GM12892 (cell line): ENCODE results near the gene SLC38A9.
A peak's percentile ranks its signal among the peaks of the same experiment; 100 is the strongest.
"Not testable (repeated sequence)": the region's sequence is repeated elsewhere in the genome, so short reads cannot be mapped to it uniquely, and the experiment has no call there.

ENCODE experiments used
- DNase-seq: peaks from one replicate; pipeline ENCODE4 v3.0.0; 2011; ENCODE audit not compliant: insufficient read length
- FAIRE-seq: peaks from 2 replicates; lab custom pipeline; 2011; peaks lifted over from hg19 to GRCh38; lab: Jason Lieb, UNC
- POLR2A ChIP-seq: IDR thresholded peaks from 2 replicates; pipeline ENCODE4 v1.6.1; 2011; ENCODE audit warnings: low read depth, low read length, control low read depth
- POLR2AphosphoS5 ChIP-seq: IDR thresholded peaks from 2 replicates; pipeline ENCODE4 v1.6.1; 2011; ENCODE audit warnings: low read depth, low read length, control low read depth
- TAF1 ChIP-seq: IDR thresholded peaks from 2 replicates; pipeline ENCODE4 v1.6.1; 2011; ENCODE audit warnings: low read depth, mild to moderate bottlenecking, control low read depth, low read length, borderline replicate concordance

Gene SLC38A9

GRCh38 chr5:55702598-55703345 lies 9.4 kb downstream of the SLC38A9 start:
- TF ChIP-seq TAF1 (no peak), POLR2A (no peak), POLR2AphosphoS5 (no peak)
- DNase-seq (no peak), FAIRE-seq (peak; percentile 30)

GRCh38 chr5:55701462-55702103 lies 10.5 kb downstream of the SLC38A9 start:
- FAIRE-seq (no peak), DNase-seq (no peak)
- TF ChIP-seq POLR2AphosphoS5: no peak
- no peak for TF ChIP-seq TAF1
- no peak for TF ChIP-seq POLR2A

GRCh38 chr5:55700745-55701144 lies 11.4 kb downstream of the SLC38A9 start:
- TF ChIP-seq TAF1 (no peak), POLR2AphosphoS5 (no peak), POLR2A (no peak)
- FAIRE-seq (no peak), DNase-seq (no peak)

GRCh38 chr5:55699041-55699688 lies 13.0 kb downstream of the SLC38A9 start:
- no peak for TF ChIP-seq POLR2AphosphoS5
- no peak for TF ChIP-seq POLR2A
- TF ChIP-seq TAF1: no peak
- DNase-seq (no peak), FAIRE-seq (no peak)

GRCh38 chr5:55696704-55697103 lies 15.4 kb downstream of the SLC38A9 start:
- FAIRE-seq, DNase-seq: not testable (repeated sequence)

GRCh38 chr5:55694152-55694830 lies 17.8 kb downstream of the SLC38A9 start:
- TF ChIP-seq TAF1 (no peak), POLR2AphosphoS5 (no peak), POLR2A (no peak)
- peak; percentile 89 for FAIRE-seq
- no peak for DNase-seq

GRCh38 chr5:55692509-55692908 lies 19.6 kb downstream of the SLC38A9 start:
- DNase-seq (no peak), FAIRE-seq (no peak)
- TF ChIP-seq POLR2AphosphoS5 (no peak), TAF1 (no peak), POLR2A (no peak)

GRCh38 chr5:55692106-55692417 lies 20.1 kb downstream of the SLC38A9 start:
- FAIRE-seq (peak; percentile 69), DNase-seq (no peak)
- no peak for TF ChIP-seq POLR2AphosphoS5
- TF ChIP-seq TAF1: no peak
- no peak for TF ChIP-seq POLR2A

GRCh38 chr5:55691265-55692105 lies 20.6 kb downstream of the SLC38A9 start:
- DNase-seq (no peak), FAIRE-seq (no peak)
- TF ChIP-seq TAF1: no peak
- no peak for TF ChIP-seq POLR2AphosphoS5
- TF ChIP-seq POLR2A: no peak

- TF ChIP-seq TAF1 (no peak), POLR2AphosphoS5 (no peak), POLR2A (no peak)
- no peak for DNase-seq
- FAIRE-seq: no peak
Measured at GRCh38 chr5:55682071-55682470, 30.1 kb downstream of the SLC38A9 start.

GRCh38 chr5:55681301-55681700 lies 30.8 kb downstream of the SLC38A9 start:
- TF ChIP-seq POLR2A (no peak), TAF1 (no peak), POLR2AphosphoS5 (no peak)
- FAIRE-seq (no peak), DNase-seq (no peak)
